ENCODE measurements around the gene TSNAX.

DNA sequence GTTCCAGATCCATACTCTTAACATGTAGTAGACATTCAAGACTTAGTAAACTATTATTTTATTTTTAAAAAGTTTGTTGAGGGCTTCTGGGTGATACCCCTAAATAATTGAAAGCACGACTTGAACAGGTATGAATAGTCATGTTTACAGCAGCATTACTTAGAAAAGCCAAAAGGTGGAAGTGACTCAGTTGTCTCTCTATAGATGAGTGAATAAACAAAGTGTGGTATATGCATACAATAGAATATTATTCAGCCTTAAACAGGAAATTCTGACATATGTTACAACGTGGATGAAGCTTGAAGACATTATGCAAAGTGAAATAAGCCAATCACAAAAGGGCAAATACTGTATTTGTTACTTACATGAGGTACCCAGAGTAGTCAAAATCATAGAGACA, 26.5 kb downstream of the TSNAX start:
- TF ChIP-seq, protein P1, sequence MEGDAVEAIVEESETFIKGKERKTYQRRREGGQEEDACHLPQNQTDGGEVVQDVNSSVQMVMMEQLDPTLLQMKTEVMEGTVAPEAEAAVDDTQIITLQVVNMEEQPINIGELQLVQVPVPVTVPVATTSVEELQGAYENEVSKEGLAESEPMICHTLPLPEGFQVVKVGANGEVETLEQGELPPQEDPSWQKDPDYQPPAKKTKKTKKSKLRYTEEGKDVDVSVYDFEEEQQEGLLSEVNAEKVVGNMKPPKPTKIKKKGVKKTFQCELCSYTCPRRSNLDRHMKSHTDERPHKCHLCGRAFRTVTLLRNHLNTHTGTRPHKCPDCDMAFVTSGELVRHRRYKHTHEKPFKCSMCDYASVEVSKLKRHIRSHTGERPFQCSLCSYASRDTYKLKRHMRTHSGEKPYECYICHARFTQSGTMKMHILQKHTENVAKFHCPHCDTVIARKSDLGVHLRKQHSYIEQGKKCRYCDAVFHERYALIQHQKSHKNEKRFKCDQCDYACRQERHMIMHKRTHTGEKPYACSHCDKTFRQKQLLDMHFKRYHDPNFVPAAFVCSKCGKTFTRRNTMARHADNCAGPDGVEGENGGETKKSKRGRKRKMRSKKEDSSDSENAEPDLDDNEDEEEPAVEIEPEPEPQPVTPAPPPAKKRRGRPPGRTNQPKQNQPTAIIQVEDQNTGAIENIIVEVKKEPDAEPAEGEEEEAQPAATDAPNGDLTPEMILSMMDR (IDR thresholded peaks at IDR 0.05; ENCODE audit: insufficient read depth, low read length), result no peak
- TF ChIP-seq POLR2AphosphoS5 (IDR thresholded peaks at IDR 0.05; ENCODE audit: low read depth) (no peak), GABPA (IDR thresholded peaks at IDR 0.05; ENCODE audit: low read depth) (no peak)

All from HL-60 (cell line).